MM.1S (cell line): ENCODE measurements around the gene TDRD6.

Experiments used
- DNase-seq: peaks from one replicate; pipeline ENCODE4 v3.0.0-alpha.2; 2015
- H2AFZ ChIP-seq: fragments of 300-600 bp; sonication (generic); 2 replicates; pipeline ENCODE4 v1.6.0; 2016; ENCODE audit warnings: antibody characterized with exemption, low read length
- H3F3A ChIP-seq: fragments of 300-600 bp; sonication (generic); 2 replicates; pipeline ENCODE4 v1.6.1; 2016; ENCODE audit warnings: mild to moderate bottlenecking, antibody characterized with exemption, low read length, moderate library complexity, mixed read lengths; ENCODE audit not compliant: insufficient read depth
- H3K27ac ChIP-seq: fragments of 300-600 bp; sonication (generic); 2 replicates; pipeline ENCODE4 v1.5.1; 2016; ENCODE audit warnings: mild to moderate bottlenecking, low read length
- H3K27me3 ChIP-seq: fragments of 300-600 bp; sonication (generic); replicated peaks from 2 replicates; pipeline ENCODE4 v1.6.0; 2016; ENCODE audit warnings: low read length; ENCODE audit not compliant: insufficient read depth
- H3K36me3 ChIP-seq: fragments of 300-600 bp; sonication (generic); replicated peaks from 2 replicates; pipeline ENCODE4 v1.6.1; 2016; ENCODE audit warnings: mild to moderate bottlenecking, low read length, mixed read lengths; ENCODE audit not compliant: insufficient read depth
- H3K4me1 ChIP-seq: fragments of 300-600 bp; sonication (generic); 2 replicates; pipeline ENCODE4 v1.6.1; 2016; ENCODE audit warnings: low read length, mixed read lengths
- H3K4me2 ChIP-seq: fragments of 300-600 bp; sonication (generic); 2 replicates; pipeline ENCODE4 v1.6.0; 2016; ENCODE audit warnings: low read depth, low read length
- H3K4me3 ChIP-seq: fragments of 300-600 bp; sonication (generic); 2 replicates; pipeline ENCODE4 v1.5.1; 2016; ENCODE audit warnings: low read length, mixed read lengths
- H3K79me2 ChIP-seq: fragments of 300-600 bp; sonication (generic); 2 replicates; pipeline ENCODE4 v1.6.1; 2016; ENCODE audit warnings: mixed run types, low read length, mixed read lengths
- H3K9ac ChIP-seq: fragments of 300-600 bp; sonication (generic); 2 replicates; pipeline ENCODE4 v1.6.1; 2016; ENCODE audit warnings: low read length, mixed read lengths
- H3K9me2 ChIP-seq: fragments of 300-600 bp; sonication (generic); replicated peaks from 2 replicates; pipeline ENCODE4 v1.6.1; 2016; ENCODE audit warnings: mild to moderate bottlenecking, low read length, mixed read lengths; ENCODE audit not compliant: insufficient read depth
- H3K9me3 ChIP-seq: fragments of 300-600 bp; sonication (generic); replicated peaks from 2 replicates; pipeline ENCODE4 v1.6.1; 2016; ENCODE audit warnings: mild to moderate bottlenecking, low read length, mixed read lengths; ENCODE audit not compliant: insufficient read depth
- H4K20me1 ChIP-seq: fragments of 300-600 bp; sonication (generic); 2 replicates; pipeline ENCODE4 v1.6.1; 2016; ENCODE audit warnings: mild to moderate bottlenecking, low read length, moderate library complexity, mixed read lengths; ENCODE audit not compliant: insufficient read depth
- EZH2 ChIP-seq: fragments of 300-600 bp; sonication (generic); optimal IDR thresholded peaks from 2 replicates; pipeline ENCODE3; 2017; ENCODE audit warnings: low read depth, mild to moderate bottlenecking, antibody characterized with exemption, low read length, mixed read lengths
- EZH2phosphoT487 ChIP-seq: fragments of 300-600 bp; sonication (generic); IDR thresholded peaks from 2 replicates; pipeline ENCODE4 v1.6.1; 2018; ENCODE audit warnings: antibody characterized with exemption, low read length
- TF ChIP-seq, protein P1 (sequence below): fragments of 300-600 bp; sonication (generic); IDR thresholded peaks from 2 replicates; pipeline ENCODE4 v1.5.1; 2016; ENCODE audit warnings: antibody characterized with exemption, low read length, mixed read lengths

Gene TDRD6

DNA sequence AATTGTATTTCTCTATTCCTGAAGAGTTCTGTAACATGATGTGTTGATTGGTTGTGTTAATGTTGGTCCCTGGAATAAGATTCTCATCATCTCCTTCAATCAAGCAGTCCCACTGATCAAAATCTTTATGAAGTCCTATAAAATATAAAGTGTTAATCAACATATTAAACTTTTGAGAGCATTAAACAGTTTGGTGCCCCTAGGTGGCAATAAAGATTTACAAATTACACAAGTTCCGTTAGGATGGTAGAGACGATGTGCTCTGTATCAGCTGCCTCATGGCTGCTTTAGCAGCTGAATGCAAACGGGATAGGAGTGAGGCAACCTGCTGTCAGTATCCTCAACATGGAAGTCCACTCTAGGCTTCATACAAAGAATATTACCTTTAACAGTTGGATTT is 16.9 kb downstream of the TDRD6 start:
- Histone ChIP-seq H3K36me3 (no peaks in the 10 kb centered on the region), H3K9me3 (no peaks in the 10 kb centered on the region), H3K27me3 (no peaks in the 10 kb centered on the region), H3K9ac (no peak overlapping the region), H3K4me2 (no peak overlapping the region), H3F3A (no peaks in the 10 kb centered on the region), H3K9me2 (no peaks in the 10 kb centered on the region), H2AFZ (no peak overlapping the region), H3K79me2 (no peaks in the 10 kb centered on the region), H3K4me3 (no peak overlapping the region), H3K4me1 (no peaks in the 10 kb centered on the region), H3K27ac (no peak overlapping the region), H4K20me1 (no peaks in the 10 kb centered on the region)
- DNase-seq = no peak
- TF ChIP-seq, protein P1, sequence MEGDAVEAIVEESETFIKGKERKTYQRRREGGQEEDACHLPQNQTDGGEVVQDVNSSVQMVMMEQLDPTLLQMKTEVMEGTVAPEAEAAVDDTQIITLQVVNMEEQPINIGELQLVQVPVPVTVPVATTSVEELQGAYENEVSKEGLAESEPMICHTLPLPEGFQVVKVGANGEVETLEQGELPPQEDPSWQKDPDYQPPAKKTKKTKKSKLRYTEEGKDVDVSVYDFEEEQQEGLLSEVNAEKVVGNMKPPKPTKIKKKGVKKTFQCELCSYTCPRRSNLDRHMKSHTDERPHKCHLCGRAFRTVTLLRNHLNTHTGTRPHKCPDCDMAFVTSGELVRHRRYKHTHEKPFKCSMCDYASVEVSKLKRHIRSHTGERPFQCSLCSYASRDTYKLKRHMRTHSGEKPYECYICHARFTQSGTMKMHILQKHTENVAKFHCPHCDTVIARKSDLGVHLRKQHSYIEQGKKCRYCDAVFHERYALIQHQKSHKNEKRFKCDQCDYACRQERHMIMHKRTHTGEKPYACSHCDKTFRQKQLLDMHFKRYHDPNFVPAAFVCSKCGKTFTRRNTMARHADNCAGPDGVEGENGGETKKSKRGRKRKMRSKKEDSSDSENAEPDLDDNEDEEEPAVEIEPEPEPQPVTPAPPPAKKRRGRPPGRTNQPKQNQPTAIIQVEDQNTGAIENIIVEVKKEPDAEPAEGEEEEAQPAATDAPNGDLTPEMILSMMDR = no peak
- TF ChIP-seq EZH2 (no peak), EZH2phosphoT487 (no peak)

DNA sequence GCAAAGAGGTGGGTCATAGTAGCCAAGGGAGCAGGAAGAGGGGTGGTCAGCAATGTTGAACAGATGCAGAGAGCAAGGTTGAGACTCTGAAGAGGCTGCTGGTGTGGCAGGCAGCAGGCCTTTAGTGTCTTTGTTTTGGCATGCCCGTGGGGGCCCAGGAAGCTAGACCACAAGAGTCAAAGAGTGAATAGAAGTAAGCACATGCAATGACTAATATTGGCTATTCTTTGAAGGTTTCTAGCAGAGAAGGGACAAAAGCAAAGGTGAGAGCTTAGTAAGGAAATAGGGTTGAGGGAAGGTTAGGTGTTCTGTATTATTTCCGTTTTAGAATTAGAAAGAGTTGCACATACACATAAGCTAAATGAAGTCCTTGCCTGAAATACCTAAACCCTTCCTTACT is 18.8 kb downstream of the TDRD6 start:
- no peak overlapping the region for H3K4me3 ChIP-seq
- no peak overlapping the region for H2AFZ ChIP-seq
- H3K27me3 ChIP-seq = no peaks in the 10 kb centered on the region
- H3K27ac ChIP-seq = no peak overlapping the region
- TF ChIP-seq, protein P1 = no peak
- no peak for TF ChIP-seq EZH2
- TF ChIP-seq EZH2phosphoT487 = no peak
- H3K9me3 ChIP-seq = no peaks in the 10 kb centered on the region
- H3F3A ChIP-seq = no peaks in the 10 kb centered on the region
- no peaks in the 10 kb centered on the region for H3K4me1 ChIP-seq
- DNase-seq = no peak
- no peaks in the 10 kb centered on the region for H3K9me2 ChIP-seq
- no peak overlapping the region for H3K9ac ChIP-seq
- no peaks in the 10 kb centered on the region for H3K79me2 ChIP-seq
- H4K20me1 ChIP-seq = no peaks in the 10 kb centered on the region
- no peak overlapping the region for H3K4me2 ChIP-seq
- H3K36me3 ChIP-seq = no peaks in the 10 kb centered on the region

DNA sequence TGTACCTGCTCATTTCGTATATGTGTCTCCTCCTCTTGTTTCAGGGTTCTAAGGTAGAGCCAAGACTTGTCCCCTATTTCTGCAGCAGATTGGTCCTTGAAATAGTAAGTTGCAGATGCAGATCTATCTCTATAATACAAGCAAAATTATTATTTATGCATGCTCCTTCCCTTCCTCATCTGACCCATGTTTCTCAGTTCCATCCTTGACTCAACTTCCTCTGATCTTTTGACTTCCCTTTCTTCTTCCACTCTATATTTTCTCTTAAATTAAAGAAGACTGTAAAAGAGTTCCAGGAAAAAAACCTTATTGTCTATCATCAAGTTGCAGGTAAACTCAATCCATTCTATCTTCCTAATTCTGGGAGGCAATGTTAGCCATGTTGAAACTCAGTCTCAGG is 23.8 kb downstream of the TDRD6 start:
- no peaks in the 10 kb centered on the region for H3K9me2 ChIP-seq
- H3K9ac ChIP-seq = no peak overlapping the region
- no peaks in the 10 kb centered on the region for H3K27me3 ChIP-seq
- H4K20me1 ChIP-seq = no peaks in the 10 kb centered on the region
- H3K4me2 ChIP-seq = no peak overlapping the region
- TF ChIP-seq EZH2 (no peak), EZH2phosphoT487 (no peak)
- TF ChIP-seq, protein P1 = no peak
- H3F3A ChIP-seq = no peaks in the 10 kb centered on the region
- H3K36me3 ChIP-seq = no peaks in the 10 kb centered on the region
- no peak overlapping the region for H3K4me3 ChIP-seq
- no peaks in the 10 kb centered on the region for H3K79me2 ChIP-seq
- no peaks in the 10 kb centered on the region for H3K4me1 ChIP-seq
- DNase-seq = no peak
- H3K27ac ChIP-seq = no peak overlapping the region
- no peak overlapping the region for H2AFZ ChIP-seq
- no peaks in the 10 kb centered on the region for H3K9me3 ChIP-seq
